A549 (cell line): ENCODE results near the gene HIVEP3. TPM values are rescaled to one million over a fixed set of nuclear protein-coding genes. Genes with fewer than 3 reads are reported as not detected.

Experiments
- ATAC-seq, 2 experiments: fragments of 200-7000 bp in 1 of 2; fragments of >200 bp in 1 of 2; cut with Nextera tagmentation in 1 of 2; cut with Tn5 transposase in 1 of 2; 3 replicates each; pipeline versions ENCODE4 v1.8.0 to v1.9.1; 2018 to 2020; ENCODE audit warnings: mild to moderate bottlenecking in 1 of 2, moderate library complexity in 1 of 2
- CTCF ChIA-PET: fragments of 300-600 bp; sonication (Branson Sonifier 250); formaldehyde crosslinking; extraction: SDS; loops from one replicate; lab custom pipeline; 2021; ENCODE audit warnings: antibody characterized with exemption, inconsistent platforms; lab: Yijun Ruan, JAX
- POLR2A ChIA-PET: fragments of 350-600 bp; formaldehyde crosslinking; extraction: SDS; loops from one replicate; lab custom pipeline; 2021; ENCODE audit warnings: antibody characterized with exemption, inconsistent platforms; lab: Yijun Ruan, JAX
- DNase-seq, 2 experiments: peaks; one replicate each; pipeline versions ENCODE4 v3.0.0 to v3.0.0-alpha.2; 2011 to 2016; ENCODE audit warnings: low read depth in 1 of 2, low spot score in 1 of 2
- FAIRE-seq: peaks from 2 replicates; lab custom pipeline; 2011; peaks lifted over from hg19 to GRCh38; lab: Jason Lieb, UNC
- H3K27ac ChIP-seq, 2 experiments: fragments of >200 bp; sonication (Bioruptor Twin); formaldehyde crosslinking; 3 replicates each; pipeline ENCODE4 v1.5.1; 2016 to 2017
- H3K4me1 ChIP-seq: fragments of >200 bp; sonication (Bioruptor Twin); formaldehyde crosslinking; 3 replicates; pipeline ENCODE4 v1.6.1; 2016
- H3K4me2 ChIP-seq: fragments of >200 bp; sonication (Bioruptor Twin); formaldehyde crosslinking; 3 replicates; pipeline ENCODE4 v1.6.1; 2016
- H3K4me3 ChIP-seq: fragments of >200 bp; sonication (Bioruptor Twin); formaldehyde crosslinking; 3 replicates; pipeline ENCODE4 v1.5.1; 2016
- H3K9me3 ChIP-seq: fragments of >200 bp; sonication (Bioruptor Twin); formaldehyde crosslinking; 3 replicates; pipeline ENCODE4 v1.6.1; 2016
- CBX2 ChIP-seq: fragments of 200-600 bp; sonication (generic); IDR thresholded peaks from 2 replicates; pipeline ENCODE4 v1.6.1; 2016; ENCODE audit warnings: low read depth, mild to moderate bottlenecking, borderline replicate concordance
- EP300 ChIP-seq, 2 experiments: fragments of >200 bp; sonication (Bioruptor Twin); formaldehyde crosslinking; IDR thresholded peaks; 2 replicates in 1 of 2; 3 replicates in 1 of 2; pipeline ENCODE4 v1.6.1; 2016 to 2017
- FOSB ChIP-seq: fragments of 250-450 bp; sonication (Bioruptor Pico); IDR thresholded peaks from 2 replicates; pipeline ENCODE4 v1.5.0; 2020; ENCODE audit warnings: mild to moderate bottlenecking, moderate library complexity
- FOSL2 ChIP-seq, 2 experiments: fragments of 450-650 bp in 1 of 2; fragments of >200 bp in 1 of 2; sonication (Bioruptor Twin) in 1 of 2; formaldehyde crosslinking; IDR thresholded peaks; 2 replicates each; pipeline versions ENCODE4 v1.5.0 to v1.6.1; 2016 to 2020; ENCODE audit warnings: mild to moderate bottlenecking in 1 of 2, moderate library complexity in 1 of 2
- HEYL ChIP-seq: fragments of 250-450 bp; sonication (Bioruptor Pico); IDR thresholded peaks from 2 replicates; pipeline ENCODE4 v1.8.0; 2021; ENCODE audit warnings: mild to moderate bottlenecking, moderate library complexity
- HOXA7 ChIP-seq: fragments of 250-450 bp; sonication (Bioruptor Pico); IDR thresholded peaks from 2 replicates; pipeline ENCODE4 v1.5.0; 2020; ENCODE audit warnings: mild to moderate bottlenecking, moderate library complexity
- HOXB13 ChIP-seq: fragments of 250-450 bp; sonication (Bioruptor Pico); IDR thresholded peaks from 2 replicates; pipeline ENCODE4 v1.5.0; 2020; ENCODE audit warnings: low read depth, mild to moderate bottlenecking, moderate library complexity
- JUN ChIP-seq, 2 experiments: fragments of >200 bp; sonication (Bioruptor Twin); formaldehyde crosslinking; IDR thresholded peaks; 2 replicates in 1 of 2; 3 replicates in 1 of 2; pipeline ENCODE4 v1.6.1; 2016 to 2017
- JUNB ChIP-seq: fragments of >200 bp; sonication (Bioruptor Twin); formaldehyde crosslinking; IDR thresholded peaks from 2 replicates; pipeline ENCODE4 v1.6.1; 2016
- MAZ ChIP-seq: fragments of 150-350 bp; IDR thresholded peaks from 2 replicates; pipeline ENCODE4 v1.6.1; 2014; ENCODE audit warnings: antibody characterized with exemption, low read depth, low read length, borderline replicate concordance
- MYC ChIP-seq: IDR thresholded peaks from 2 replicates; pipeline ENCODE4 v1.6.1; 2012; ENCODE audit warnings: mild to moderate bottlenecking, inconsistent platforms, low read length, improper control_type of control experiment, borderline replicate concordance
- POLR2A ChIP-seq: IDR thresholded peaks from 2 replicates; pipeline ENCODE4 v1.6.1; 2012; ENCODE audit warnings: mild to moderate bottlenecking, low read length
- POLR2AphosphoS2 ChIP-seq: conservative IDR thresholded peaks from 2 replicates; pipeline ENCODE4 v1.6.1; 2012; ENCODE audit warnings: low read length, improper control_type of control experiment, inconsistent platforms
- RARB ChIP-seq: fragments of 250-450 bp; sonication (Bioruptor Pico); IDR thresholded peaks from 2 replicates; pipeline ENCODE4 v1.8.0; 2021; ENCODE audit warnings: mild to moderate bottlenecking, moderate library complexity
- RFX5 ChIP-seq: fragments of 450-650 bp; IDR thresholded peaks from 2 replicates; pipeline ENCODE4 v1.7.1; 2014; ENCODE audit warnings: antibody characterized with exemption, mild to moderate bottlenecking, moderate library complexity
- RNF2 ChIP-seq: fragments of 200-600 bp; sonication (generic); IDR thresholded peaks from 2 replicates; pipeline ENCODE4 v1.6.1; 2016; ENCODE audit warnings: low read depth, mild to moderate bottlenecking, antibody characterized with exemption, moderate library complexity, borderline replicate concordance
- TFCP2L1 ChIP-seq: fragments of 250-450 bp; sonication (Bioruptor Pico); IDR thresholded peaks from 2 replicates; pipeline ENCODE4 v1.5.0; 2021; ENCODE audit warnings: mild to moderate bottlenecking
- ZSCAN20 ChIP-seq: fragments of 250-450 bp; sonication (Bioruptor Pico); IDR thresholded peaks from 2 replicates; pipeline ENCODE4 v1.8.0; 2022; ENCODE audit warnings: mild to moderate bottlenecking, moderate library complexity
- WGBS: methylation state at CpG from one replicate; pipeline ENCODE4 v1.1.6; 2017; ENCODE audit errors: missing lambda C conversion rate; 5-methylcytosine and 5-hydroxymethylcytosine counted together
- polyA plus RNA-seq, 4 experiments: library from polyadenylated mRNA; depleted of rRNA in 3 of 4; stranded (reverse); fragments of >200 nt; fragmentation: RNase III in 1 of 4; extraction: RNeasy Plus Mini Kit Qiagen cat#74134 plus additional on column Dnase treatment in 1 of 4; gene quantifications; 2 replicates in 3 of 4; 3 replicates in 1 of 4; pipeline ENCODE4 v1.2.3, GENCODE V29; 2011 to 2017
- TF ChIP-seq, protein P1 (sequence below): IDR thresholded peaks from 2 replicates; pipeline ENCODE4 v1.6.1; 2012
- TF ChIP-seq, protein P2 (sequence below): fragments of >200 bp; sonication (Bioruptor Twin); formaldehyde crosslinking; IDR thresholded peaks from 3 replicates; pipeline ENCODE4 v1.5.1; 2016

Gene HIVEP3
- polyA plus RNA-seq, 2 of the 4 experiments (the other 2 are of a cell fraction): 1.5 to 2.0 TPM

DNA sequence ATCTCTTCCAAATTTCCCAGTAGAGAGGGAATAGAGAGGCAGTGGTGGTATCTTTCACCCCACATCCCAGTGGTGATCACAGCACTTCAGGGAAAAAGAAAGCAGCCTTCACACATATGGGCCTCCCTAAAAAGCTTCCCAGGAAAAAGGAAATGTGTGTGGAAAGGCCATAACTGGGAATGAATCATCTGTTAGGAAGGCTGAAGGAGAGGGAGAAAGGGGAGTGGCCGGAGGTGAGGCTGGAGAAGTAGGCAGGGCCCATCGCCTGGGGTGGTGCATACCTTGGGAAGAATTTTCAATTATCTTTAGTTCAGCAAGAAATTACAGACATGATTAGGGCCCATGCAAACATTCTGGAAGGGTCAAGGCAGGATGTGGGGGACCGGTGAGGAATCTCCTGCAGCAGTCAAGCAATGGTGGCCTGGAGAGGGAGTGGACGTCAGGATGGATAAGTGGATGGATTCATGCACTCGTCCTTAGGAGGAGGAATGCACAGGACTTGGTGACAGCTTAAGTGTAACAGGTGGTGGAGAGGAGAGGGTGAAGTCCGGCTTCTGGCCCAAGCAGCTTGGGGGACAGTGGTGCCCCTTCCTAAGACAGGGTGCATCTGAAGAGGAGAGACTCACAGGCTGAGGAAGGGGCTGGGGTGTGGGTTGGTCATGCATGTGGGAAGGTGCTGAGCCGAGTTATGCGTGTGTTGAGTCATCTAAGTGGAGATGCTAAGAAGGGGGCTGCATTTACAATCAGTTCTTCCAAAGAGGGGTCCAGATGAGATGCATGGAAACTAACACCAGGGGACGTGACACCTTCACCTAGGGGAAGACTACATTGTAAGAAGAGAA is 17.9 kb downstream of the HIVEP3 start:
- POLR2A ChIA-PET: no interaction called here
- Histone ChIP-seq H3K9me3 (no peaks in the 10 kb centered on the region), H3K4me1 (peaks cover 51% of the 10 kb centered on the region), H3K27ac (peak overlapping the region; percentile 83), H3K4me3 (peak overlapping the region; percentile 34; the same call in 2 of the 3 replicates)
- 17% methylated on average over 9 of the region's 9 CpGs for WGBS
- peak; percentile 58 to 60 for DNase-seq
- ATAC-seq: peak; percentile 85 to 87
- TF ChIP-seq FOSL2 (IDR thresholded peaks at IDR 0.05): no peak
- peak; percentile 40; the same call in 1 of the 2 replicates for TF ChIP-seq FOSL2 (CRISPR knock-in tag; IDR thresholded peaks at IDR 0.05)
- 0 out of 5 replicates have a peak, but pooled peaks of 1 of the 2 experiments have one; percentile 26 for TF ChIP-seq JUN (IDR thresholded peaks at IDR 0.05)
- no peak for TF ChIP-seq RFX5
- TF ChIP-seq JUNB: peak; percentile 20; the same call in 1 of the 2 replicates
- no peak for TF ChIP-seq MYC
- TF ChIP-seq, protein P1, sequence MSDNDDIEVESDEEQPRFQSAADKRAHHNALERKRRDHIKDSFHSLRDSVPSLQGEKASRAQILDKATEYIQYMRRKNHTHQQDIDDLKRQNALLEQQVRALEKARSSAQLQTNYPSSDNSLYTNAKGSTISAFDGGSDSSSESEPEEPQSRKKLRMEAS: peak; percentile 26; the same call in 1 of the 2 replicates
- TF ChIP-seq, all 56 proteins: peak for 4
- CTCF ChIA-PET: interaction anchor here (0.9 to 1.0 kb wide), 2 partner anchors 19 to 243 kb away, joined by 3 read pairs; no protein-coding TSS in a partner anchor
- FAIRE-seq: no peak
- H3K4me2 ChIP-seq: peak overlapping the region; percentile 89

DNA sequence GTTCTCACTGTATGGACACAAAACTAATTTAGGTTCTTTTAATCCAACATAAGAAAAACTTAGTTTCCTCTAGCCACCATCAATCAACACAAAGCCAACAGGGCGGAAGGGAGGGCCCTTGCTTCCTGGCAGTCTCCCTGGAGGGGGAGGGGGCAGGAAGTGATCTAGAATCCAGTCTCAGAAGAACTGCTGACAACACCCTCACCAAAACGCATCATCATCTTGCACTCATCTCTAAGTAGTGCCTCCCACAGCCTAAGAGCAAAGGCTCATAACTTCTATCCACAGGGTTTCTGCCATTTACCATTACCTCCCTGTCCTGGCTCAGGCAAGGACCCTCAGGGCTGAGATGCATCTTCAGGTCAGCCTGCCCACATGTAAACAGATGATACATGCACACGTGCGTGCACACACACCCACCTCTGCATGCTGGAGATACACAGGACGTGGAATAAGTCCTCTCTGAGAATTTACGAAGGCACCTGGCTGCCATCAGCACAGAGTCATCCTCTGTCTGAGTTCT is 20.5 kb downstream of the HIVEP3 start:
- H3K27ac ChIP-seq: peak overlapping the region; percentile 39 to 63; a peak in 5 of 6 replicates
- H3K4me1 ChIP-seq: peaks cover 63% of the 10 kb centered on the region

DNA sequence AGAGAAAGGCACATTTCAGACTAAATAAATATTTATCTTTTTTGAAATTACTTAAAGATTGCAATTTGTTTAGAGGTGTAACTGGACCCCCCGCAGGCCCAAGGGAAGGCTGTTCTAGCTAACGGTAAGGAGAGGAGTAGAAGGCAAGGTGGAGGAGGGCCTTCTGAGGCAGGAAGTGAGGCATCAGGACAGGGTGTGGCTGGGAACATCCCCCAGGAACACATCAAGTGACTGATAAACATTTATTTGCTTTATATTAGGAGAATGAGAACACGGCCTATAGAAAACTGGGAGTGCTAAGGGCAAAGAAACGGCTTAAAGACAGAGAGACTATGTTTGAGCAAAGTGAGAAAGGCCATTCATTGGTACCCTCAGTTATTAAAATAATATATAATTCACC is 23.2 kb downstream of the HIVEP3 start:
- H3K4me2 ChIP-seq: peak overlapping the region; percentile 34; the same call in 2 of the 3 replicates
- ChIA-PET POLR2A (no interaction called here), CTCF (interaction anchor here (1.4 kb wide), 1 partner anchor 20 kb away, joined by 3 read pairs; no protein-coding TSS in a partner anchor)
- peaks cover 43% of the 10 kb centered on the region for H3K4me1 ChIP-seq
- peak; percentile 44 to 74; a peak in 3 of 6 replicates for ATAC-seq
- DNase-seq: peak in 1 of 2 experiments; percentile 67
- H3K9me3 ChIP-seq: no peaks in the 10 kb centered on the region
- 12% methylated on average over 4 of the region's 4 CpGs for WGBS
- H3K4me3 ChIP-seq: no peak overlapping the region
- TF ChIP-seq HEYL (no peak), HOXB13 (no peak), MAZ (no peak), TFCP2L1 (CRISPR knock-in tag) (no peak), FOSB (no peak), EP300 (IDR thresholded peaks at IDR 0.05) (no peak), MYC (no peak), HOXA7 (CRISPR knock-in tag) (no peak), CBX2 (no peak), ZSCAN20 (CRISPR knock-in tag) (no peak), FOSL2 (IDR thresholded peaks at IDR 0.05) (no peak), FOSL2 (CRISPR knock-in tag; IDR thresholded peaks at IDR 0.05) (no peak)
- TF ChIP-seq, protein P2, sequence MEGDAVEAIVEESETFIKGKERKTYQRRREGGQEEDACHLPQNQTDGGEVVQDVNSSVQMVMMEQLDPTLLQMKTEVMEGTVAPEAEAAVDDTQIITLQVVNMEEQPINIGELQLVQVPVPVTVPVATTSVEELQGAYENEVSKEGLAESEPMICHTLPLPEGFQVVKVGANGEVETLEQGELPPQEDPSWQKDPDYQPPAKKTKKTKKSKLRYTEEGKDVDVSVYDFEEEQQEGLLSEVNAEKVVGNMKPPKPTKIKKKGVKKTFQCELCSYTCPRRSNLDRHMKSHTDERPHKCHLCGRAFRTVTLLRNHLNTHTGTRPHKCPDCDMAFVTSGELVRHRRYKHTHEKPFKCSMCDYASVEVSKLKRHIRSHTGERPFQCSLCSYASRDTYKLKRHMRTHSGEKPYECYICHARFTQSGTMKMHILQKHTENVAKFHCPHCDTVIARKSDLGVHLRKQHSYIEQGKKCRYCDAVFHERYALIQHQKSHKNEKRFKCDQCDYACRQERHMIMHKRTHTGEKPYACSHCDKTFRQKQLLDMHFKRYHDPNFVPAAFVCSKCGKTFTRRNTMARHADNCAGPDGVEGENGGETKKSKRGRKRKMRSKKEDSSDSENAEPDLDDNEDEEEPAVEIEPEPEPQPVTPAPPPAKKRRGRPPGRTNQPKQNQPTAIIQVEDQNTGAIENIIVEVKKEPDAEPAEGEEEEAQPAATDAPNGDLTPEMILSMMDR: no peak
- TF ChIP-seq, protein P1: no peak
- peak overlapping the region; percentile 60; a peak in 4 of 6 replicates for H3K27ac ChIP-seq
- FAIRE-seq: no peak

More for the DNA sequence above, 20.5 kb downstream of the HIVEP3 start:
- FAIRE-seq (no peak), DNase-seq (peak in 1 of 2 experiments; percentile 26), ATAC-seq (no peak)
- 51% methylated on average over 6 of the region's 6 CpGs for WGBS
- Histone ChIP-seq H3K4me2 (no peak overlapping the region; the same call in 2 of the 3 replicates), H3K9me3 (no peaks in the 10 kb centered on the region), H3K4me3 (no peak overlapping the region)
- ChIA-PET POLR2A (no interaction called here), CTCF (no interaction called here)
- TF ChIP-seq POLR2A (no peak), RNF2 (no peak), RARB (CRISPR knock-in tag) (no peak), POLR2AphosphoS2 (no peak)
